GM12878 (cell line): ENCODE data around the gene RPS5. TPM values are rescaled to one million over a fixed set of nuclear protein-coding genes. Genes with fewer than 3 reads are reported as not detected.
A peak's percentile ranks its signal among the peaks of the same experiment; 100 is the strongest.

Experiments
- ATF2 ChIP-seq: IDR thresholded peaks from 2 replicates; pipeline ENCODE4 v1.6.1; 2012; ENCODE audit warnings: low read length, inconsistent platforms
- CREB1 ChIP-seq: IDR thresholded peaks from 2 replicates; pipeline ENCODE4 v1.6.1; 2012; ENCODE audit warnings: low read depth, mild to moderate bottlenecking, inconsistent platforms
- E2F8 ChIP-seq: fragments of 450-650 bp; IDR thresholded peaks from 2 replicates; pipeline ENCODE4 v1.6.1; 2018; ENCODE audit warnings: mild to moderate bottlenecking, low read depth, moderate library complexity; ENCODE audit not compliant: partially characterized antibody
- EP300 ChIP-seq, 2 experiments: fragments of 150-350 bp in 1 of 2; IDR thresholded peaks; 2 replicates each; pipeline ENCODE4 v1.6.1; 2011 to 2012; ENCODE audit warnings: low read depth in 2 of 2, low read length in 2 of 2, borderline replicate concordance in 1 of 2, improper control_type of control experiment in 1 of 2, inconsistent platforms in 1 of 2; ENCODE audit not compliant: control insufficient read depth in 1 of 2
- JUND ChIP-seq: IDR thresholded peaks from 2 replicates; pipeline ENCODE4 v1.6.1; 2012; ENCODE audit warnings: low read depth, mild to moderate bottlenecking, low read length, improper control_type of control experiment, moderate library complexity
- KLF5 ChIP-seq: fragments of 450-650 bp; IDR thresholded peaks from 2 replicates; pipeline ENCODE4 v1.6.1; 2014; ENCODE audit warnings: mild to moderate bottlenecking; ENCODE audit not compliant: partially characterized antibody
- LARP7 ChIP-seq: fragments of 450-650 bp; IDR thresholded peaks from 2 replicates; pipeline ENCODE4 v1.6.1; 2017; ENCODE audit warnings: mild to moderate bottlenecking
- NRF1 ChIP-seq: conservative IDR thresholded peaks from 2 replicates; pipeline ENCODE4 v1.6.1; 2011; ENCODE audit warnings: mild to moderate bottlenecking, low read depth, low read length, improper control_type of control experiment
- PKNOX1 ChIP-seq: fragments of 450-650 bp; IDR thresholded peaks from 2 replicates; pipeline ENCODE4 v1.6.1; 2016; ENCODE audit warnings: mild to moderate bottlenecking
- POLR2AphosphoS2 ChIP-seq: IDR thresholded peaks from 2 replicates; pipeline ENCODE4 v1.6.1; 2011; ENCODE audit warnings: low read depth, mild to moderate bottlenecking, low read length, improper control_type of control experiment, moderate library complexity
- SIX5 ChIP-seq: IDR thresholded peaks from 2 replicates; pipeline ENCODE4 v1.6.1; 2011; ENCODE audit warnings: mild to moderate bottlenecking, low read depth, low read length, moderate library complexity; ENCODE audit not compliant: severe bottlenecking
- SMC3 ChIP-seq: IDR thresholded peaks from 2 replicates; pipeline ENCODE4 v1.6.1; 2011; ENCODE audit warnings: low read length, improper control_type of control experiment, borderline replicate concordance
- ZBTB40 ChIP-seq: fragments of 450-650 bp; IDR thresholded peaks from 2 replicates; pipeline ENCODE4 v1.6.1; 2016; ENCODE audit warnings: mild to moderate bottlenecking, moderate library complexity, borderline replicate concordance
- ZNF207 ChIP-seq: fragments of 450-650 bp; IDR thresholded peaks from 2 replicates; pipeline ENCODE4 v1.6.1; 2014; ENCODE audit warnings: antibody characterized with exemption, mild to moderate bottlenecking, borderline replicate concordance
- ZSCAN29 ChIP-seq: fragments of 450-650 bp; IDR thresholded peaks from 2 replicates; pipeline ENCODE4 v1.6.1; 2017; ENCODE audit warnings: mild to moderate bottlenecking, moderate library complexity
- polyA plus RNA-seq, 11 experiments: library from polyadenylated mRNA; depleted of rRNA in 4 of 11; unstranded in 6 of 11; stranded (reverse) in 5 of 11; fragments of >200 nt; fragmentation: Nextera tagmentation in 4 of 11; fragmentation: Illumina TruSeq in 1 of 11; extraction: Ambion mirVana in 4 of 11; extraction: Trizol in 1 of 11; gene quantifications; 1 replicate in 1 of 11; 2 replicates in 10 of 11; pipeline versions ENCODE4 v1.2.1 to v1.2.3, GENCODE V29; 2011 to 2016; ENCODE audit warnings: inconsistent platforms in 2 of 11, missing spikeins in 2 of 11, low read depth in 1 of 11
- total RNA-seq, 4 experiments: library from RNA; depleted of rRNA in 3 of 4; stranded (reverse); fragments of >200 nt in 3 of 4; fragmentation: Illumina TruSeq in 1 of 4; extraction: Trizol in 1 of 4; gene quantifications; 2 replicates each; pipeline versions ENCODE4 v1.2.1 to v1.2.3, GENCODE V29; 2013 to 2021

The RPS5 gene
- total and polyA plus RNA-seq, 10 of the 15 experiments (the other 5 are each of a cell fraction or from before 2014, with no cell fraction given) = 1,284 to 3,652 (median 1,922) TPM

GRCh38 chr19:58400916-58401839, 14.1 kb downstream of the RPS5 start (continued):
- TF ChIP-seq ZBTB40 = peak; percentile 84
- TF ChIP-seq KLF5 = peak; percentile 79
- peak; percentile 64; the same call in 1 of the 2 replicates for TF ChIP-seq ZNF207
- no peak for TF ChIP-seq ZSCAN29
- peak; percentile 58; the same call in 1 of the 2 replicates for TF ChIP-seq POLR2AphosphoS2
- no peak for TF ChIP-seq ATF2
- peak; percentile 94 for TF ChIP-seq CREB1
- TF ChIP-seq EP300 (IDR thresholded peaks at IDR 0.05; ENCODE audit: borderline replicate concordance in 1 of 2, control insufficient read depth in 1 of 2, low read depth in 2 of 2, low read length in 2 of 2) = peak in 1 of 2 experiments; percentile 21; a peak in 1 of 4 replicates
- peak; percentile 26 for TF ChIP-seq E2F8
- no peak for TF ChIP-seq SMC3
- TF ChIP-seq NRF1 = peak; percentile 68
- peak; percentile 73 for TF ChIP-seq PKNOX1
- TF ChIP-seq LARP7 = peak; percentile 28; the same call in 1 of the 2 replicates
- TF ChIP-seq JUND = no peak
- TF ChIP-seq SIX5 = peak; percentile 17
